ENCODE results near the gene MARCHF10.
"Not testable (repeated sequence)": the region's sequence is repeated elsewhere in the genome, so short reads cannot be mapped to it uniquely, and the experiment has no call there.

DNA sequence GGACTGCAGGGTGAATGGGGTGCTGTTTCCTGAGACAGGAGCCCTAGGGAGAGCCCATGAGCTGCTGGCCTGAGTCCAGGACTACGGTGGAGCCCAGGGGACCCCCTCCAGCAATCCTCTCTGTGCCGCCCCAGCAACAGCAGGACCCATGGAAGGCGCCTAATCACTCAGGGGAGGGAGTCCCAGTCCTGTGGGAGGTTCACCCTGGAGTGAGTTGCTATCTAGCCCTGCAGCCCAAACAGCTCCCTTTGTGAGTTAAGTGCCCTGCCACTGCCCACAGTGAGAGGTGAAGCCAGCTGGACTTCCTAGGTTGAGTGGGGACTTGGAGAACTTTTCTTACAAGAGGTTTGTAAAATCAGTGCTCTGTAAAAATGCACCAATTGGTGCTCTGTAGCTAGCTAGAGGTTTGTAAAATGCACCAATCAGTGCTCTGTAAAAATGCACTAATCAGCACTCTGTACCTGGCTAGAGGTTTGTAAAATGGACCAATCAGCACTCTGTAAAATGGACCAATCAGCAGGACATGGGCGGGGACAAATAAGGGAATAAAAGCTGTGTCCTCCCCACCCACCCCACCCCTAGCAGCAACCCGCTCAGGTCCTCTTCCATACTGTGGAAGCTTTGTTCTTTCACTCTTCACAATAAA, 112.9 kb downstream of the MARCHF10 start:
- TF ChIP-seq, protein P1, sequence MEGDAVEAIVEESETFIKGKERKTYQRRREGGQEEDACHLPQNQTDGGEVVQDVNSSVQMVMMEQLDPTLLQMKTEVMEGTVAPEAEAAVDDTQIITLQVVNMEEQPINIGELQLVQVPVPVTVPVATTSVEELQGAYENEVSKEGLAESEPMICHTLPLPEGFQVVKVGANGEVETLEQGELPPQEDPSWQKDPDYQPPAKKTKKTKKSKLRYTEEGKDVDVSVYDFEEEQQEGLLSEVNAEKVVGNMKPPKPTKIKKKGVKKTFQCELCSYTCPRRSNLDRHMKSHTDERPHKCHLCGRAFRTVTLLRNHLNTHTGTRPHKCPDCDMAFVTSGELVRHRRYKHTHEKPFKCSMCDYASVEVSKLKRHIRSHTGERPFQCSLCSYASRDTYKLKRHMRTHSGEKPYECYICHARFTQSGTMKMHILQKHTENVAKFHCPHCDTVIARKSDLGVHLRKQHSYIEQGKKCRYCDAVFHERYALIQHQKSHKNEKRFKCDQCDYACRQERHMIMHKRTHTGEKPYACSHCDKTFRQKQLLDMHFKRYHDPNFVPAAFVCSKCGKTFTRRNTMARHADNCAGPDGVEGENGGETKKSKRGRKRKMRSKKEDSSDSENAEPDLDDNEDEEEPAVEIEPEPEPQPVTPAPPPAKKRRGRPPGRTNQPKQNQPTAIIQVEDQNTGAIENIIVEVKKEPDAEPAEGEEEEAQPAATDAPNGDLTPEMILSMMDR (IDR thresholded peaks at IDR 0.05; ENCODE audit: extremely low read depth in 1 of 2, insufficient read depth in 1 of 2, low read depth in 1 of 2, low read length in 2 of 2), result not testable (repeated sequence)
- TF ChIP-seq POLR2A (IDR thresholded peaks at IDR 0.05; ENCODE audit: low read depth, low read length); EZH2 (IDR thresholded peaks at IDR 0.05; ENCODE audit: borderline replicate concordance, low read depth, low read length, severe bottlenecking); POLR2AphosphoS5 (IDR thresholded peaks at IDR 0.05; ENCODE audit: insufficient read depth, low read depth, low read length); MYC (IDR thresholded peaks at IDR 0.05; ENCODE audit: low read depth, low read length); MAX (IDR thresholded peaks at IDR 0.05; ENCODE audit: insufficient read depth, insufficient read length); JUN (IDR thresholded peaks at IDR 0.05; ENCODE audit: borderline replicate concordance, insufficient read depth, insufficient read length, low read depth); GATA2 (IDR thresholded peaks at IDR 0.05; ENCODE audit: insufficient read depth, insufficient read length, low read depth, low read length); FOS (IDR thresholded peaks at IDR 0.05; ENCODE audit: borderline replicate concordance, insufficient read depth, low read length): not testable (repeated sequence)
